HUES48 (cell line): ENCODE measurements around the gene OR2L8.

Experiments used
- H3K27ac ChIP-seq: one replicate; pipeline ENCODE4 v1.7.0; 2013; ENCODE audit warnings: low read depth, low read length, inconsistent platforms
- H3K27me3 ChIP-seq: 2 replicates; pipeline ENCODE4 v1.6.1; 2013; ENCODE audit warnings: mild to moderate bottlenecking, low read length; ENCODE audit not compliant: control insufficient read depth, insufficient read depth
- H3K36me3 ChIP-seq: 2 replicates; pipeline ENCODE4 v1.6.1; 2013; ENCODE audit warnings: low read length; ENCODE audit not compliant: control insufficient read depth, insufficient read depth
- H3K4me1 ChIP-seq: 2 replicates; pipeline ENCODE4 v1.6.1; 2013; ENCODE audit warnings: mild to moderate bottlenecking, low read length; ENCODE audit not compliant: control insufficient read depth, insufficient read depth
- H3K4me3 ChIP-seq: 2 replicates; pipeline ENCODE4 v1.5.1; 2013; ENCODE audit warnings: mild to moderate bottlenecking, low read depth, low read length
- H3K9ac ChIP-seq: 2 replicates; pipeline ENCODE4 v1.6.1; 2013; ENCODE audit warnings: mild to moderate bottlenecking, low read depth, low read length, moderate library complexity
- H3K9me3 ChIP-seq: 2 replicates; pipeline ENCODE4 v1.6.1; 2013; ENCODE audit warnings: low read length; ENCODE audit not compliant: control insufficient read depth, insufficient read depth

Gene OR2L8, protein sequence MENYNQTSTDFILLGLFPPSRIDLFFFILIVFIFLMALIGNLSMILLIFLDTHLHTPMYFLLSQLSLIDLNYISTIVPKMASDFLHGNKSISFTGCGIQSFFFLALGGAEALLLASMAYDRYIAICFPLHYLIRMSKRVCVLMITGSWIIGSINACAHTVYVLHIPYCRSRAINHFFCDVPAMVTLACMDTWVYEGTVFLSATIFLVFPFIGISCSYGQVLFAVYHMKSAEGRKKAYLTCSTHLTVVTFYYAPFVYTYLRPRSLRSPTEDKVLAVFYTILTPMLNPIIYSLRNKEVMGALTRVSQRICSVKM

DNA sequence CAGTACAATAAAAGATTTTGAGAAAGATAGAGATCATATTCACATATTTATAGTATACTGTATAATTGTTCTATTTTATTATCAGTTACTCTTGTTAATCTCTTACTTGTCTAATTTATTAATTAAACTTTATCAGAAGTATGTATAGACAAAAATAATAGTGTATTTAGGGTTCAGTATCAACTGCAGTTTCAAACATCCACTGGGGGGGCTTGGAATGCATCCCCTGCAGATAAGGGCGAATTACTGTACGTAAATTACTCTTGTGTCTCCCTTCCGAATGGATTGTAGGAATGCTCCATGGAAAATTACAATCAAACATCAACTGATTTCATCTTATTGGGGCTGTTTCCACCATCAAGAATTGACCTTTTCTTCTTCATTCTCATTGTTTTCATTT is at the start of gene OR2L8:
Gene OR2L8 (plus strand): TSS at position 301 of the 400 bp plus-strand sequence. CDS start 0 bp downstream, at position 301.
- Histone ChIP-seq H3K9me3 (peaks cover 84% of the 10 kb centered on the region), H3K4me3 (no peak within 1 kb of the TSS), H3K36me3 (no peaks in the 10 kb centered on the region), H3K4me1 (no peaks in the 10 kb centered on the region), H3K27me3 (no peaks in the 10 kb centered on the region), H3K9ac (no peak within 1 kb of the TSS), H3K27ac (no peak within 1 kb of the TSS)

DNA sequence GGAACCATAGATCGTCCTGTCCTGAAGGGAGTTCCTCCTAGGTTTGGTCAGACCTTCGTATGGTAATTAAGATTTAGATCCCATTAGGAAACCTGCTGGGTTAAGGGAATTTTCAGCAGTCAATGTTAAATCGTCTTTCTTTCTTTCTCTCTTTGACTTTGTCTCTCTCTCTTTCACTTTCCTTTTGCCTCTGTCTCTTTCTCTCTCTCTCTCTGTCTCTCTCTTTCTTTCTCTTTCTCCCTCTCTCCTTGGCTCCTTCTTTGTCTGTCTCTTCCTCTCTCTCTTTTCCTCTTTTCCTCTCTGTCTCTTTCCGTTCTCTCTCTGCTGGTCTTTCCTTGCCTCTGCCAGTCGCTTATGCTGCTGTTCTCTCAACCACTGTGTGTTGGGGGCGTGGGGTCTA is 44.5 kb upstream of the OR2L8 start:
- Histone ChIP-seq H3K36me3 (no peaks in the 10 kb centered on the region), H3K9ac (no peak overlapping the region), H3K27ac (no peak overlapping the region), H3K4me1 (no peaks in the 10 kb centered on the region), H3K4me3 (no peak overlapping the region), H3K9me3 (peaks cover 33% of the 10 kb centered on the region), H3K27me3 (no peaks in the 10 kb centered on the region)

DNA sequence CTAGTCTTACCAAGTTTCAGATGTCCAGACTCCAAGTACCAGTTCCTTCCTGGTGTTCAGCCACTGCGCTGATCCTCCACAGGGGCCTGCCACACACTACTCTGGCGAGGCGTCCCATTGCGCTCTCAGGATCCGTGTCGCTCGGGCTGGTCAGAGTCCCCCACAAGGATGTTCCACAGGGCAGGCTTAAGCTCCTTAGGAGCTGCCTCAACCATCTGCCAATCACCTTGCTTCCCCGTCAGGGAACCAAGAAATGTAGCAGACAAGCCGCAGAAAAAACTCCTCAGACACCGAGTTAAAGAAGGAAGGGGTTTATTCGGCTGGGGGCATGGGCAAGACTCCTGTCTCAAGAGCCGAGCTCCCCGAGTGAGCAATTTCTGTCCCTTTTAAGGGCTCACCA is 43.5 kb upstream of the OR2L8 start:
- Histone ChIP-seq H3K9ac (no peak overlapping the region), H3K36me3 (no peaks in the 10 kb centered on the region), H3K4me1 (no peaks in the 10 kb centered on the region), H3K27ac (no peak overlapping the region), H3K9me3 (peaks cover 37% of the 10 kb centered on the region), H3K4me3 (no peak overlapping the region), H3K27me3 (no peaks in the 10 kb centered on the region)

DNA sequence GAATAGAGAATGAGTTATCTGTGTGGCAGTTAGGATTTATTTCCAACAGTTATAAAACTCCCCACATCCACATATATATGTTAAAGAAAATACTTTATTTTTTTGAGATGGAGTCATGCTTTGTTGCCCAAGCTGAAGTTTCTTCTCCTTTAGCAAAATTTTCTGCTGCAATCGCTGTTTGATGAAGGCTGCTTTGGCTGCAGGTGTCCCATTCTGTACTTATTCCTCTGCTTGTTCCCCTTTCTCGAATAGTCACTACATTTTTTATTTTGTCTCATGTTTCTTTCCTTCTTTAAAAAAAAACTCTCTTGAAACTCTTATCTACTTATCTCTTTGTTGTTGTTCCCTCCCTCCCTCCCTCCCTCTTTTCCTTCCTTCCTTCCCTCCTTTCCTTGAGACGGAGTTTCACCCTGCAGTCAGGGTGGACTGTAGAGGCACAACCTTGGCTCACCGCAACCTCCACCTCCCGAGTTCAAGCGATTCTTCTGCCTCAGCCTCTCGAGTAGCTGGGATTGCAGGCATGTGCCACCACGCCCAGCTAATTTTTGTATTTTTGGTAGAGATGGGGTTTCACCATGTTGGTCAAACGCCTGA is 42.7 kb upstream of the OR2L8 start:
- Histone ChIP-seq H3K27ac (no peak overlapping the region), H3K9ac (no peak overlapping the region), H3K27me3 (no peaks in the 10 kb centered on the region), H3K9me3 (peaks cover 45% of the 10 kb centered on the region), H3K4me1 (no peaks in the 10 kb centered on the region), H3K4me3 (no peak overlapping the region), H3K36me3 (no peaks in the 10 kb centered on the region)

DNA sequence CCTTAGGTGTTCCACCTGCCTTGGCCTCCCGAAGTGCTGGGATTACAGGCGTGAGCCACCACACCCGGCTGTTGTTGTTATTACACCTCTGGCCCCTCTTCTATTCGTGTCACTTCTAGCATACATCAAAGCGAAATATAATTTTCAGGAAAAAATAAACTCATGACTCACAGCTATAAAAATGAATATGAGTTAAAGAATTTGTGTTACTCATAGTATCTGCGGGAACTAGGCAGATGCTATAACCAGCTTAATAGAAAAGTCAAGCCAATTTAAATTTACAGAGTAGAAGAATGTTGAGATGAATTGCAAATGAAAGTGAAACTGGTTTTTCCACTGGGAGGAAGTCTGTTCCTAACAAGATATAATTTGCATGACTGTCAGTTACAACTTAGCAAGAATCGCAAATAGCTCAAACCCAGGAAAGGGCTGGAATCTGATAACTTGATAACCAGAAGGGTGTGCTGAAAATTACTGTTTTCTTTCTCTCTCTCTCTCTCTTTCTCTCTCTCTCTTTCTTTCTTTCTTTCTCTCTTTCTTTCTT is 42.1 kb upstream of the OR2L8 start:
- H3K27me3 ChIP-seq: no peaks in the 10 kb centered on the region
- H3K36me3 ChIP-seq: no peaks in the 10 kb centered on the region
- H3K9ac ChIP-seq: no peak overlapping the region
- H3K4me1 ChIP-seq: no peaks in the 10 kb centered on the region
- no peak overlapping the region for H3K4me3 ChIP-seq
- no peak overlapping the region for H3K27ac ChIP-seq
- peaks cover 51% of the 10 kb centered on the region for H3K9me3 ChIP-seq

DNA sequence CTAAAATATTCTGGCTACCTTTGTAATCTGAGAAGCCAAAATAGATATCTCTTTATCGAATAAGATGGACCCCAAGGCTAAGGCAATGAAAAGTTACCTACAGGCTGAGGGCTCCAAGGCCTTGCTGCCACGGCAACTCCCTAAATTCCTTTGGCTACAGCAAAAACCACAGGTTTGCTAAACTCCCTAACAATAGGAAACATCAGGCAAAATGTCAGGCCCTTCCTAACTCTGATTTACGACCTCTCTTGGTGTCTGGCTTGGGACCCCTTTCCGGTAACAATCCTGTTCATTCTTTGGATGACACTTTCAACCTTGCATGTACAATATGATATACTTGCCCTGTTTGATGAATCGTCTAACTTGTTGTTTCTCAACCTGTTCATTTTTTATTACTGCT is 39.9 kb upstream of the OR2L8 start:
- peaks cover 59% of the 10 kb centered on the region for H3K9me3 ChIP-seq
- H3K36me3 ChIP-seq: no peaks in the 10 kb centered on the region
- H3K27me3 ChIP-seq: no peaks in the 10 kb centered on the region
- H3K4me1 ChIP-seq: no peaks in the 10 kb centered on the region
- H3K9ac ChIP-seq: no peak overlapping the region
- no peak overlapping the region; the same call in 1 of the 2 replicates for H3K4me3 ChIP-seq
- H3K27ac ChIP-seq: no peak overlapping the region

DNA sequence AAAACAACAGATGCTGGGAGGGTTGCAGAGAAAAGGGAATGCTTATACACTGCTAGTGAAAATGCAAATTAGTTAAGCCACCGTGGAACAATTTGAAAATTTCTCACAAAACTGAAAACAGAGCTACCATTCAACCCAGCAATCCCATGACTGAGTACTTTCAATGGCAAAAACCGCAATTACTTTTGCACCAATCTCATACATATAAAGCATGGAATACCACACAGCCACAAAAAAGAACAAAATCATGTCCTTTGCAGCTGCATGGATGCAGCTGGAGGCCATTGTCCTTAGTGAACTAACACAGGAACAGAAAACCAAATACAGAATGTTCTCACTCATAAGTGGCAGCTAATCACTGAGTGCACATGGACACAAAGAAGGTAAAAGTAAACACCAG is 34.9 kb upstream of the OR2L8 start:
- Histone ChIP-seq H3K9me3 (peaks cover 75% of the 10 kb centered on the region), H3K4me3 (no peak overlapping the region), H3K4me1 (no peaks in the 10 kb centered on the region), H3K36me3 (no peaks in the 10 kb centered on the region), H3K27ac (no peak overlapping the region), H3K27me3 (no peaks in the 10 kb centered on the region), H3K9ac (no peak overlapping the region)

DNA sequence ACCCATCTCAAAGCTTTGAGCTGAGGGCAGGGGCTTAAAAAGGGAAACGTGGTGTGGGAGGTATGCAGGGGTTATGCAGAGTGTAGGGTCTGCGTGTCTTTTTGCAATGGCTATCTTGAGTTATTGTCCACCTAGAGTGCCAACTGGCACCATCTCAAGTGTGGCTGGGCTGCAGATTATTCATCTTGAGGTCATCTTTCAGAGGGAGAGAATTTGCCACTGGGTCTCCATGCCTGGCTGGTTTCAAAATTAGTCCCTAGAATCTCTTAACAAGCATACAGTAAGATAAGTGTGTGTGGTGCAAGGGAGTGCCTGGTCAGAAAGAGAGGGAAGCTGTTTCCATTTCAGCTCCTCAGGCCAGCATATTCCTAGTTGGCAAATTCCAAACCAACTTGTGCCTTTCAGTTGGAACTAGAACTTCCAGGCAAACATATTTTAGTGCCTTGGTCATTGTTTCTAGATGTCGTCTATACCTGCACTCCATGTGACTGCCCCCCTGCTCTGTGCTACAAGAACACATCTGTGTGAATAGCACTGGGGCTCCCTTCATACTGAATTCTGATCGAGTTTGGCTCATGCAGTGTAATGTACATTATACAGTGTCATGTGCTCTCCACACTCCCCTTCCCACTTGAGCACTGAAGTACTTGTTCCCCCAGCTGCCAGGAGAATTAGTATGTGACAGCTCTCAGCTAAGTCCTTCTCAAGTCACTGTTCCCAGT is 33.6 kb upstream of the OR2L8 start:
- no peak overlapping the region for H3K9ac ChIP-seq
- H3K4me1 ChIP-seq: no peaks in the 10 kb centered on the region
- no peak overlapping the region for H3K27ac ChIP-seq
- no peaks in the 10 kb centered on the region for H3K27me3 ChIP-seq
- H3K36me3 ChIP-seq: no peaks in the 10 kb centered on the region
- H3K9me3 ChIP-seq: peaks cover 83% of the 10 kb centered on the region
- no peak overlapping the region for H3K4me3 ChIP-seq

DNA sequence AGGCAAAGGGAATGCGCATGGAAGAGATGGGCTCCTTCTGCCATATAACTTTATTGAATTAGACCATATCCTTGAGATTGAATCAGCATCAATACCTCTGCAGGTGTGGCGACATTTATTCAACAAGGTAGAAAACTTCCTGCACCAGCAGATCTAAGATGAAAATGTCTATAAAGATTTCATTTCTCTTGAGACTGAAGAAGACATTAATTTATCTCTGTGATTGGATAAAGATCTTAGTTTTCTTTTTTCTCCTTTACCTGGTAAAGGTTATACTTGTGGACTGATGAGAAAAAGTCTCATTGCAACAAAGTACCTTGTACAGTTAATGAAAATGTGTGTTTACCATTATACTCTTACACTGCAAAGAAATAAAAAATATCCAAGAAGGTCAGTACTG is 28.7 kb upstream of the OR2L8 start, which contains the start of gene OR2T8:
Gene OR2T8 (plus strand): TSS at position 301 of the 400 bp plus-strand sequence. CDS start 766 bp downstream, outside the sequence.
- no peaks in the 10 kb centered on the region for H3K27me3 ChIP-seq
- no peak within 1 kb of the TSS for H3K9ac ChIP-seq
- H3K4me3 ChIP-seq: no peak within 1 kb of the TSS
- no peak within 1 kb of the TSS for H3K27ac ChIP-seq
- peaks cover 82% of the 10 kb centered on the region for H3K9me3 ChIP-seq
- no peaks in the 10 kb centered on the region for H3K4me1 ChIP-seq
- H3K36me3 ChIP-seq: no peaks in the 10 kb centered on the region

DNA sequence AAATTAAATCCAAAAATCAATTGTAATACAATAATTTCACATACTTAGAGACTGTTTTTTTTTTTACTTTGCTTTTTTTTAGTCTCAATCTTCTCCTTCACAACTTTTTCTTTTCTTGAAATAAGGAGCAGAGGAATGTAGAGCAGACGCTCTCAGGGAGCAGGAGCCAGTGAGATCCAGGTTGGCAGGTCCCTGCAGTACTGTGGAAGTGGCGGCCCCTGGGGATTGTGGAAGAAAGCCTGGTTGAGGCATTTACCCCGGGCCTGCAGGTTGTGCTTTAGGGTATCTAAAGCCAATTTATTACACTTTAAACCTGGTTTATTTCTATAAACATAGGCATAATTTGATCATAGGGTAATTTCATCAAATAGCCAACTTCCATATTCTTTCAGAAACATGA is 24.7 kb upstream of the OR2L8 start:
- H3K9me3 ChIP-seq: peaks cover 81% of the 10 kb centered on the region
- H3K4me1 ChIP-seq: no peaks in the 10 kb centered on the region
- no peaks in the 10 kb centered on the region for H3K36me3 ChIP-seq
- no peaks in the 10 kb centered on the region for H3K27me3 ChIP-seq
- no peak overlapping the region for H3K4me3 ChIP-seq
- H3K27ac ChIP-seq: no peak overlapping the region
- no peak overlapping the region for H3K9ac ChIP-seq

DNA sequence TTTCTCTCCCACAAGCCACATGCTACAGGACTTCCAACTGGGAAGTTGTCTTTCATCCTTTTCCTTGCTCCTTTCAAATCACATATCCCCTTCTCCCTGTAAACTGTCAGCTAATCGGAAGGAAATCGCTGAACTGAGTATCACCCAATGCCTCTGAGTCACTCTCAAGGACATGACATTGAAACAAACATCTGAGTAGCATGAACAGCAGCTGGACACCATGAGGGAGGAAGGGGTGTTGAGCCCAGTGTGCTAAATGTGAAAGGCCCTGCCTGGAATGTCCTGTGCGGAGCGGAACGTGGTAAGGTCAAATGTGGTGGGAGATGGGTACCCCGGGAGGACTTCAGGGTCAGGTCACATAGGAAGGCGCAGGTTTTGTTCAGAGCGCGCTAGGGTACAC is 23.8 kb upstream of the OR2L8 start, which contains the start of gene OR2AJ1:
Gene OR2AJ1 (plus strand): TSS at position 22 of the 400 bp plus-strand sequence. CDS start 8,880 bp downstream, outside the sequence.
- Histone ChIP-seq H3K27me3 (no peaks in the 10 kb centered on the region), H3K4me1 (no peaks in the 10 kb centered on the region), H3K36me3 (no peaks in the 10 kb centered on the region), H3K27ac (no peak within 1 kb of the TSS), H3K4me3 (no peak within 1 kb of the TSS), H3K9ac (no peak within 1 kb of the TSS), H3K9me3 (peaks cover 81% of the 10 kb centered on the region)
